AG09319 (cell line): Measurements from ENCODE around the gene SST.
A peak's percentile ranks its signal among the peaks of the same experiment; 100 is the strongest.

ENCODE experiments used
- DNase-seq: peaks from one replicate; pipeline ENCODE4 v3.0.0-alpha.2; 2010; ENCODE audit warnings: low read depth; ENCODE audit errors: extremely low read depth
- CTCF ChIP-seq: IDR thresholded peaks from 2 replicates; pipeline ENCODE4 v1.5.1; 2011; ENCODE audit warnings: low read depth, mild to moderate bottlenecking, inconsistent platforms, low read length, moderate library complexity

SST gene

GRCh38 chr3:187708696-187709095 is 38.5 kb upstream of the SST start:
- TF ChIP-seq CTCF, result no peak

GRCh38 chr3:187706971-187707370 is 36.8 kb upstream of the SST start:
- no peak for TF ChIP-seq CTCF

More at GRCh38 chr3:187708696-187709095, 38.5 kb upstream of the SST start:
- DNase-seq, result no peak

GRCh38 chr3:187705164-187705563 is 35.0 kb upstream of the SST start:
- TF ChIP-seq CTCF, result no peak
- no peak for DNase-seq

More at GRCh38 chr3:187706971-187707370, 36.8 kb upstream of the SST start:
- no peak for DNase-seq

- TF ChIP-seq CTCF, result no peak
- peak; percentile 23 for DNase-seq
Observed at GRCh38 chr3:187702507-187703033, 32.4 kb upstream of the SST start, which contains the start of gene RTP2. TSS of gene RTP2 (minus strand) at chr3:187702557. CDS start at chr3:187702128, 429 bp downstream.

GRCh38 chr3:187700249-187700648 is 30.1 kb upstream of the SST start:
- no peak for TF ChIP-seq CTCF
- no peak for DNase-seq

- TF ChIP-seq CTCF, result no peak
- no peak for DNase-seq
Observed at GRCh38 chr3:187698499-187699399, 28.6 kb upstream of the SST start.

- no peak for TF ChIP-seq CTCF
- DNase-seq, result no peak
Observed at GRCh38 chr3:187696021-187696420, 25.8 kb upstream of the SST start.
